ENCODE data around the gene COL6A2. TPM values are rescaled to one million over a fixed set of nuclear protein-coding genes. Genes with fewer than 3 reads are reported as not detected.
A peak's percentile ranks its signal among the peaks of the same experiment; 100 is the strongest.

Gene COL6A2
- total and polyA plus RNA-seq, 2 of the 13 experiments (the other 11 are each of a cell fraction or from before 2014, with no cell fraction given) = 0.07 to 0.41 TPM

GRCh38 chr21:46144464-46145070 lies 46.7 kb downstream of the COL6A2 start:
- FAIRE-seq = no peak
- no peak for TF ChIP-seq NBN (conservative IDR thresholded peaks at IDR 0.05)
- no peak for TF ChIP-seq REPIN1 (CRISPR knock-in tag; IDR thresholded peaks at IDR 0.05; ENCODE audit: borderline replicate concordance, low read depth)
- peak; percentile 29 for TF ChIP-seq HNRNPK (IDR thresholded peaks at IDR 0.05; ENCODE audit: low read depth, low read length, poor library complexity, severe bottlenecking)
- no peak for DNase-seq (ENCODE audit: low spot score)
- CTCF ChIA-PET (ENCODE audit: low intra/inter-chr PET ratio, low total read pairs) = no interaction called here
- no peak overlapping the region for H3K4me2 ChIP-seq (ENCODE audit: low read depth, low read length)
- H3K36me3 ChIP-seq (replicated peaks in 1 of 2; ENCODE audit: control insufficient read depth in 1 of 2, insufficient read depth in 2 of 2, low read length in 2 of 2) = peaks cover 12 to 34% of the 10 kb centered on the region in 2 experiments; a peak in 4 of 5 replicates
- no peak overlapping the region for H3K4me3 ChIP-seq (replicated peaks in 1 of 3; ENCODE audit: insufficient read depth in 1 of 3, low read depth in 2 of 3, low read length in 3 of 3)
- POLR2A ChIA-PET = no interaction called here
- no peak overlapping the region for H3K27ac ChIP-seq (ENCODE audit: extremely low read length, insufficient read depth, low read length)
- H3K4me1 ChIP-seq (ENCODE audit: insufficient read depth, low read length) = peaks cover 33% of the 10 kb centered on the region
- H3K9me3 ChIP-seq (ENCODE audit: low read length) = no peaks in the 10 kb centered on the region
- in situ Hi-C loops (cut with HindIII; ENCODE audit: extremely low pct_ligation_motif_present, low pct_unique_long_range_greater_than_20kb) = no loop called here
- WGBS (ENCODE audit: low lambda C conversion rate) = 98% methylated on average over 4 of the region's 4 CpGs
- no peaks in the 10 kb centered on the region for H3K27me3 ChIP-seq (ENCODE audit: control insufficient read depth in 1 of 2, insufficient read depth in 2 of 2, low read length in 2 of 2)
- no peak for ATAC-seq
- H2AFZ ChIP-seq (ENCODE audit: low read length) = no peak overlapping the region
- H4K20me1 ChIP-seq (ENCODE audit: insufficient read depth, low read length) = peaks cover 9% of the 10 kb centered on the region; the same call in 1 of the 2 replicates
- no peaks in the 10 kb centered on the region for H3K79me2 ChIP-seq (ENCODE audit: insufficient read depth, low read length)
- no peak overlapping the region for H3K9ac ChIP-seq (ENCODE audit: insufficient read depth, low read depth, low read length)
- BruUV-seq (replicated peaks) = no TSS peak
- intact Hi-C loops (cut with micrococcal nuclease; ENCODE audit: unreplicated experiment) = loop anchor here (5.0 kb wide), 2 partner anchors 172 to 178 kb away; partner anchors contain the start of genes C21orf58 and PCNT

- FAIRE-seq = no peak
- ChIA-PET POLR2A (no interaction called here), CTCF (ENCODE audit: low intra/inter-chr PET ratio, low total read pairs) (no interaction called here)
- Histone ChIP-seq H3K4me3 (replicated peaks in 1 of 3; ENCODE audit: insufficient read depth in 1 of 3, low read depth in 2 of 3, low read length in 3 of 3) (no peak overlapping the region), H3K27me3 (ENCODE audit: control insufficient read depth in 1 of 2, insufficient read depth in 2 of 2, low read length in 2 of 2) (no peaks in the 10 kb centered on the region), H3K4me1 (ENCODE audit: insufficient read depth, low read length) (peaks cover 40% of the 10 kb centered on the region), H4K20me1 (ENCODE audit: insufficient read depth, low read length) (0 out of 2 replicates have a peak, but pooled peaks cover 5% of the 10 kb centered on the region), H3K79me2 (ENCODE audit: insufficient read depth, low read length) (no peaks in the 10 kb centered on the region), H3K27ac (ENCODE audit: extremely low read length, insufficient read depth, low read length) (no peak overlapping the region), H3K36me3 (replicated peaks in 1 of 2; ENCODE audit: control insufficient read depth in 1 of 2, insufficient read depth in 2 of 2, low read length in 2 of 2) (peaks cover 12 to 34% of the 10 kb centered on the region in 2 experiments; a peak in 4 of 5 replicates), H3K4me2 (ENCODE audit: low read depth, low read length) (no peak overlapping the region), H3K9ac (ENCODE audit: insufficient read depth, low read depth, low read length) (no peak overlapping the region), H3K9me3 (ENCODE audit: low read length) (no peaks in the 10 kb centered on the region), H2AFZ (ENCODE audit: low read length) (no peak overlapping the region)
- TF ChIP-seq HNRNPK (IDR thresholded peaks at IDR 0.05; ENCODE audit: low read depth, low read length, poor library complexity, severe bottlenecking) (peak; percentile 56), RBFOX2 (IDR thresholded peaks at IDR 0.05; ENCODE audit: low read depth, low read length) (peak; percentile 49; the same call in 1 of the 2 replicates), ISL2 (CRISPR knock-in tag; IDR thresholded peaks at IDR 0.05) (no peak)
- intact Hi-C loops (cut with micrococcal nuclease; ENCODE audit: unreplicated experiment) = loop anchor here (5.0 kb wide), 2 partner anchors 173 to 177 kb away; partner anchors contain the start of genes C21orf58 and PCNT
- in situ Hi-C loops (cut with HindIII; ENCODE audit: extremely low pct_ligation_motif_present, low pct_unique_long_range_greater_than_20kb) = no loop called here
- no TSS peak for BruUV-seq (replicated peaks)
- WGBS (ENCODE audit: low lambda C conversion rate) = 95% methylated on average over 16 of the region's 51 CpGs
- DNase-seq (ENCODE audit: low spot score) = no peak
- ATAC-seq = no peak
Measured at GRCh38 chr21:46145159-46145839, 47.4 kb downstream of the COL6A2 start.
